ENCODE results near the gene CDH3.

DNA sequence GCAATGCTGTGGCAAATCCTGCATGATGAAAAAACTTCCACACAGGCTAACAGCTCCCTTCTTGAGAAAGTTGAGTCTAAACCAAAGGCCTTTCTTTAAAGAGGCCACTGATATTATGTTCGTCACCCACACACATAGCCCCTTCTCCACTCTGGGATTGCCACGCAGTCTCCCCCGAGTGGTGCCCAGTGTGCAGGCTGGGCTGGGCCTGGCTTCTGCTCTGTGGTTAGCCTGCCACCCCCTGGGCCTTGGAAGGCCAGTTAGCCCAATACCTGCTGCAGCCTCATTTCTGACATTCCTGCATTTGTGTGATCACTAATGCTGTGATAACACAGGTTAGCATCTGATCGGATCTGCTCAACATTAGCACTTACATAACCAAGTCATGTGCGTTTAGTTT lies 44.8 kb downstream of the CDH3 start:
- TF ChIP-seq GATA2 (IDR thresholded peaks at IDR 0.05; ENCODE audit: low read depth, low read length) (no peak), GATA3 (IDR thresholded peaks at IDR 0.05; ENCODE audit: low read depth, low read length) (no peak)
